Stimulated activated CD8-positive, alpha-beta memory T cell treated with anti-CD3 and anti-CD28 coated beads, Interleukin-15, amount 100 ng/mL, for 1 hour (primary cell): ENCODE data around the gene CCT2.
A peak's percentile ranks its signal among the peaks of the same experiment; 100 is the strongest.
"Not testable (repeated sequence)": the region's sequence is repeated elsewhere in the genome, so short reads cannot be mapped to it uniquely, and the experiment has no call there.

Experiments
- DNase-seq: peaks from one replicate; pipeline ENCODE4 v3.0.0-alpha.2; 2020; ENCODE audit warnings: low read depth

CCT2 gene

DNA sequence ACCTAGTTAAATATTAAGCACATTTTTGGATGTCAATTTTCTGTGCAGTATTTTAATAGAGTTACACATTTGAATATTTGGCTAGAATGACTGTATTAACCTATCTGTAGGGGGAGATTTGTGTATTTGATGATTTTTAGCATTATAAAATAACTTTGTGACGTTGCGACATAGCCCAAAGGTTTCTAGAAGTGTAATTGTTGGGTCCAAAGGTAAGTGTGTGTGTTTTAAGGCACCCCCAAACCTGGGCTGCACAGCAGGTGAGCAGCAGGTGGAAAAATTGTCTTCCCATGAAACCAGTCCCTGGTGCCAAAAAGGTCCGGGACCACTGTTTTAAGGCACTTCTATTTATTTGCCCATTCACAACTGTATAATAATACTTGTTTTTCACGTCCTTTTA is 3.3 kb downstream of the CCT2 start:
- DNase-seq: no peak

DNA sequence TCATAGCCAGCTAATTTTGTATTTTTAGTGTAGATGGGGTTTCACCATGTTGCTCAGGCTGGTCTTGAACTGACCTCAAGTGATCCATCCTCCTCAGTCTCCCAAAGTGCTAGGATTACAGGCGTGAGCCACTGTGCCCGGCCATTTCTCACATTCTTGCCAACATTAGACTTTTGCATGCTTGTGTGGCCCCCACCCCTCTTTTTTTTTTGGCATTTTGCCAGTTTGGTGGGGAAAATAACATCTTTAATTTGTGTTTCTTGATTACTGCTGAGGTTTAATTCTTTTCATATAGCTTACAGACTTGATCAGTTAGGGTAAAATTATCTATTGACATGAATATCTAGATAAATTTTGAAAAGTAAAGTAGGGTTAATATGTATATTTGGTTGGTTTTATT is 3.8 kb downstream of the CCT2 start:
- no peak for DNase-seq

DNA sequence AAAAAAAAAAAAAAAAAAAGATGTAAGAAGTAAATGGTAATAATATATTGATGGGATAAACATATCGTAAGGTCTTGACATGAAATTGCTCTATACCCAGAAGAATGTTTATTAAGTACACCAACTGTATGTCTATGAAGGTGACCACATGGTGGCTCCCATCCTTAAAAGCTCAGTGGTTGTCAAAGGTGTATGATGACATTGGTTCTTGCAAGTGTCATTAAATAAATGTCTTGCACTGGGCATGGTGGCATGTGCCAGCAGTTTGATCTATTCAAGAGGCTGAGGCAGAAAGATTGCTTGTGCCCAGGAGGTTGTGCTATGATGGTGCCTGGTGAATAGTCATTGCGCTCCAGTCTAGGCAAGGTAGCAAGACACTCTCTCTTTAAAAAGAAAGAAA is 10.4 kb downstream of the CCT2 start:
- no peak for DNase-seq

DNA sequence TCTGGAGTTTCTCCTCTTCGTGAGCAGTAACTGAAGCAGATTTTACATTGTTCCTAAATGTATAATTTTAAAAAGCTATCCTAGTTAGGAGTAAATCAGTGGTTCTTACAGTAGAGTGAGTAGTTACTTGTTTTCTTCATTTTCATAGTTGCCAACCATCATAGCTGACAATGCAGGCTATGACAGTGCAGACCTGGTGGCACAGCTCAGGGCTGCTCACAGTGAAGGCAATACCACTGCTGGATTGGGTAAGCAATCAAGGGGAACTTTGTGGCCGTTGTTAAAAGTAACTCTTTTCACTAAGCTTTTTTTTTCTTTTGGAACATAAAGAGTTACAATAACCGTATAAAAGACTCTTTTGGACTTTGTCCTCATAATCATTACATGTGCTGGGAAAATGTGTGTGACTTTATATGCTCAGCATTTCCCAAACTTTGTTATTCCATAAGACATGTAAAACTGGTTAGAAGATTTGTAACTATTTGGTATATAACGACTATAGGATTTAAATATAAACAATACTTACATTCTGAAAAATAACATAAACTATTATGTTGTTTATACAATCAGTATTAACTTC is 13.0 kb downstream of the CCT2 start:
- DNase-seq: no peak

DNA sequence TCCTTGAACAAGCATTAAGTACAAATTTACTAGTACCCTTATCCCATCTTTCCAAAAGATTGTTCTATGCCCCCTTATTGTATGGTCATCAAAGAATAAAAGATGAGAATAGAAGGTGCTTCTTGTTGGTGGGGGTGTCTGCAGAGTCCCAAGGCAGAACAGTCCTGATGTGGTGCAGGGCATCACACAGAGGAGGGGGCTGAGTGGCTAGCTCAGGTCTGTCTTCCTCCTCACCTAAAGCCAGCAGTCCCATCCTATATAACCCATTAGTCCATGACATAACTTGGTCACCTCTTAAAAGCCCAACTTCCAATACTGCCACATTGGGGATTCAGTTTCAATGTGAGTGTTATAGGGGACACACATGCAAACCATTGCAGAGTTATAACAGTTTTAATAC is 15.5 kb downstream of the CCT2 start:
- no peak for DNase-seq

DNA sequence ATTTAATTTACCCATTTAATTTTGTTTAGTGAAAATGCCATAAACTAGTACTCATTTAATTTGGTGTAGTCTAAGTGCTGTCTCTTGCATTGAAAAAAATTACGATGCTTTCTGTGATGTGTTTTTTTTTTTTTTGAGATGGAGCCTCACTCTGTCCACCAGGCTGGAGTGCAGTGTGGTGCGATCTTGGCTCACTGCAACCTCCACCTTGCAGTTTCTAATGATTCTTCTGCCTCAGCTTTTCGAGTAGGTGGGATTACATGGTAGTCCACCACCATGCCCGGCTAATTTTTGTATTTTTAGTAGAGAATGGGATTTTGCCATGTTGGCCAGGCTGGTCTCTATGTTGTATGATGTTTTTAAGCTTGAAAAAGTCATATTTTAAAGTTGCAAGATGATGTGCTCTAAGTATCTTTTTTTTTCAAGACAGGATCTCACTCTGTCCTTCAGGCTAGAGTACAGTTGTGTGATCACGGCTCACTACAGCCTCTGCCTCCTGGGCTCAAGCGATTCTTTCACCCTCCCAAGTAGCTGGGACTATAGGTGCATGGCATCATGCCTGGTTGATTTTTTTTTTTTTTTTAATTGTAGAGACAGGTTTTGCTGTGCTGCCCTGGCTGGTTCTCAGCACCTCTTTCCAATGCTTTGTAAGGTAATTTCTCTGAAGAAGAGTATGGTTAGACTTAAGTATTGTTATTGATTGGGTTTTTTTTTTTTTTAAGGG is 16.9 kb downstream of the CCT2 start:
- DNase-seq: no peak

DNA sequence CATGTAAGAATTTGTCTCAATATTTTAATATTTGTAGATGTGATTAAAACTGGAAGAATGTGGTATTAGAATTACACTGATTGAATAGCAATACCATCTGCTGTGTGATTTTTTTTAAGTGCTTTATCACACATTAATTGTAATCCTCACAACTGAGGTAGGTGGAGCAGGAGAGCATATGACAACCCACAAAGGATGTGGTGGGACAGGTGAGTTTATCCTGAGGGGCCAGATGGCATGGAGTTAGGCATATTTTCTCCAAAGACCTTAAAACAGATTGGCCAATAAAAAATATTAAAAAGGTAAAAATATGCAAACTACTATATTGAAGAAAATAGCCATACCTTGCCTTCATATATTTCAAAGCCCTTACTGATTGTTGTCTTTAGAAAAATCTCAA is 17.7 kb downstream of the CCT2 start:
- DNase-seq: no peak

DNA sequence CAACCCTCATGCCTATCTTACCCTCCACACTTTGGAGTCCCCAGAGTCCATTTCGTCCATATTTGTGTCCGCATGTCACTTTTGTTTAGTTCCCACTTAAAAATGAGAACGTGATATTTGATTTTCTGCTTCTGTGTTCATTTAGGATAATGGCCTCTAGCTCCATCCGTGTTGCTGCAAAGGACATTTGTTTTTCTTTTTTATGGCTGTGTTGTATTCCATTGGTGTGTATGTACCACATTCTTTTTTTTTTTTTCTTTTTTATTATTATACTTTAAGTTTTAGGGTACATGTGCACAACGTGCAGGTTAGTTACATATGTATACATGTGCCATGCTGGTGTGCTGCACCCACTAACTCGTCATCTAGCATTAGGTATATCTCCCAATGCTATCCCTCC is 18.3 kb downstream of the CCT2 start:
- DNase-seq: not testable (repeated sequence)

DNA sequence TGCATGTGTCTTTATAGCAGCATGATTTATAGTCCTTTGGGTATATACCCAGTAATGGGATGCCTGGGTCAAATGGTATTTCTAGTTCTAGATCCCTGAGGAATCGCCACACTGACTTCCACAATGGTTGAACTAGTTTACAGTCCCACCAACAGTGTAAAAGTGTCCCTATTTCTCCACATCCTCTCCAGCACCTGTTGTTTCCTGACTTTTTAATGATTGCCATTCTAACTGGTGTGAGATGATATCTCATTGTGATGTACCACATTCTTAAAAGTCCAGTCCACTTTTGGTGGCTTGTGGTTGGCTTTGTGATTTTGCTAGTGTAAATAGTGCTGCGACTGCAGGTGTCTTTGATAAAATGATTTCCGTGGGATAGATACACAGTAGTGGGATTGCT is 19.0 kb downstream of the CCT2 start:
- not testable (repeated sequence) for DNase-seq

DNA sequence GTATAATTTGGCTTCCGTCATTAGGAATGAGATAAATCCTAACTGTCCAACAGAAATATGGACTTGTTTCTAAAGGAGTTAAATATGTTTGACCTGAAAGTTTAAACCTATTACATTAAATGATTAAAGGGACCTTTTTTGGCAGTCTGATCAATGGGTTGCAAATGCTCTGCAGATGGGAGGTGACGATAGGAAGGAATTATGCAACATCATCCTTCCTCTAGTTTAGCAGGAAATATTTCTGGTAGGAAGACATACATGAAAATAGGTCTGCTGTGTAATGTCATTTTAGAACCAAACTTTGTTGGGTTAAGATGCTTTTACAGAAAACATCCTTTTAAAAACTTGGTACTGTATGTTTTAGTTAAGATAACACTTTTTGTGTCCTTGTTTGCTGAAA is 22.9 kb downstream of the CCT2 start:
- DNase-seq: no peak

DNA sequence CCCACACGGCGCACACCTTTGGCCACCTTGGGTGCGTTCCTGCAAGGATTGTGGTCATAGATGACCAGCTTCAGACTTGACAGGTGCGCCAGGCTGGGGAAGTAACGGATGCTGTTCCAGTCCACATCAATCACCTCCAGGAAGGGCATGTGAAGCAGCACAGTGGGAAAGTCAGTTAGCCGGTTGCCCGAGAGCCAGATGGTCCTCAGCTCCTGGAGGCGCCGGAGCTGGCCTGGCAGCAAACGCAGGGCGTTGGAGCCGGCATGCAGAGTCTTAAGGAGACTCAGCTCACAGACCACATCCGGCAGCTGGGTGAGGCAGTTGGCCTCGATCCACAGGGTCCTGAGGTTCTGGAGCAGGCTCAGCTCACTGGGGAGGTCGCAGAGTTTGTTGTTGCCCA is 24.9 kb downstream of the CCT2 start:
- no peak for DNase-seq

DNA sequence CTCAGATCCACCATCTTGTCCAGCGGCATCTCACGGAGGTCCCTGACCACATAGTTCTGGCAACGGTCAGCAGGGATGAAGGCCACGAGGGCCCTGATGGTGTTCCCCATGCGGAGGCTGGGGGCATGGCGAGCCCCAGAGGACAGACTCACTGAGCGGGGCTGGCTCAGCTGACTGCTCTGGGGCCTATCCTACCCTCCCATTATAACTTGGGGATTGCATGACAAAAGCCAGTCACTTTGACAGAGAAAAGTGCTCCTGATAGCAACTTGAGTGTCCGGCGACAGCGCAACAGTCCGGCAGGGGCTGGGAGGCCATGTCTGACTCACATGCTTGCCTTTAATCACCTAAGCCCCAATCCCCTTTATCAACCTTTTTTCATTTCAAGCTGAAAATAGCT is 25.5 kb downstream of the CCT2 start, which contains the start of gene LRRC10:
TSS of gene LRRC10 (minus strand) at position 179 of the 400 bp plus-strand sequence. CDS start at position 110, 69 bp downstream.
- DNase-seq: no peak

DNA sequence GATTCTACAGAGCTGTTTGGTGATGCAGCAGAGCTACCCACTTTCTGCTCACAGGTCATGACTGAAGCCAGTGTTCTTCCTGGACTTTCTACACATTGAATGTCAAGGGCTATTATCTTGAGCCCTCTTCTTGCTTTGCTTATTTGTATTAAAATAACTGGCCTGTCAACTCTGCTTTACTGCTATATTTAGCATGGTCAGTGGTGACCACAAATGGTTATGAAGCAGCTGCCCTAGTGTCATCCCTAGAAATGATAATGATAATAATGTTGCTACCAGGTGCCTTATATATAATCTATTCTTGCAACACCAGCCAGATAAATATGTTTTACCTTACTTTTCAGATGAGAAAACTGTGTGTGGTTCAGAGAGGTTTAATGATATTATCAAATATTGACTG is 28.1 kb downstream of the CCT2 start:
- DNase-seq: no peak

DNA sequence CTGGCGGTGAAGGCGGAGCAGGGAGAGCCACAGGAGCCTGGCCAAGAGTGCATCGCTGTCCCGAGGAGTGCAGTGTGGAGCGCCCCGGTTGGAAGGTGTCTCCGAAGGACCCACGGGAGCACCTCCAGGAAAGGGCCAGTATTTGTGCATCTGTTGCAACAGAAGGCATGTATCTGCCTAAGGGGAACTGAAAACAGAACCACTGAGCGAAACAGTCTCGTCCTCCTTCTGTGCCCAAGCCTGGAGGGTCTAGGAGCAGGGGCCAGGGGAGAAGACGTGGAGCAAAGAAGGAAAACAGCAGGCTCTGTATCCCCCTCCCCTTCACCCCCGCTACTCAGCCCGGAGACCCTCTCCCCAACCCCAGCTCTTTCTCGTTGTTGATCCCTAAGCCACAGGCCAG is 30.8 kb downstream of the CCT2 start:
- no peak for DNase-seq

DNA sequence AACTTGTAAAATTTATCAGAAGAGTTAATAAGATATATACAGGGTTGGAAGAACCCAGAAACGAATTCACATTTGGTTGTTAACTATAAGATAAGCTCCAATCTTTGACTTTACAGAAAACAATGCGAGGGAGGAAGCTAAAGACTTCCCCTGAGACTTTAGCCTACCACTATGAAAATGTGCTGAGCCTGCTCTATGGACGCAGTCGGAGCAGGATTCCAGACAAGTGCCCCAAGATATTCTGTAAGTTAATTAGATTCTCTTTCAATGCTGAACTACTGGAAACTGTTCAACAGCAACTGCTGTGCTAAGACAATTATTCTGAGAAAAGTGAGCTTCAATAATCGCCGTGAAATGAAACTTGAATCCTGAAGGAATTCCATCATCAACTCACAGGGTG is 33.8 kb downstream of the CCT2 start:
- no peak for DNase-seq

DNA sequence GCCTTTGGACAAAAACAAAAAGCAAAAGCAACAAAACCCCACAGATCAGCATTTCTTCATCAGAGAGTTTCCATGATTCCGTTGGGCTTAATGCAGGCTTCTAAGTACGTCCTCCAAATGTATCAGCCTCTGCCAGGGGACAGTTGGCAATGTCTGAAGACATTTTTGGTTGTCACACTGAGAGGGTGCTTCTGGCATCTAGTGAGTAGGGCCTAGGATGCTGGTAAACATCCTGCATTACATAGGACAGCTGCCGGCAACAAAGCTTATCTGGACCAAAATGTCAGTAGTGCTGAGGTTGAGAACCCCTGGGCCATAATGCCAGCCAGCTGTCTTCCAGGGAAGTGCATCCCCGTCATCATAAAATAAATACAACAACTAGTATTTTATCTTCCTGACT is 34.8 kb downstream of the CCT2 start:
- no peak for DNase-seq

DNA sequence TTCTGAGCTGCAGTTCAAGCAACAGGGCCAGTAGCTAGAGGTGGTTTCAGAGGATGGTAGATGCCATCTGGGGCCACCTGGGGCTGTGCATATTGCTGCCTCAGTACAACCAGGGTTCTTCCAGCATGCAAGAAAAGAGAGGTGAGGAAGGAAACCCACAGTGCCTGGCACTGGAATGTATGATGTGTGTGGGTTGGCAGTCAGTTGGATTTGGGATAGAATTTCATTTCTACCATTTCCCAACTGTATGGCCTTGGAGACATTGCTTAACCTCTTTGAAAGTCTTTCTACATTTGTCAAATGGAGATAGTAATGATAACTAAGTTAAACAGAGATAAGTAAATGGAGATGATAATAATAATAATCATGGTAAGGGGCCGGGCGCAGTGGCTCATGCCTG is 35.7 kb downstream of the CCT2 start:
- DNase-seq: no peak

DNA sequence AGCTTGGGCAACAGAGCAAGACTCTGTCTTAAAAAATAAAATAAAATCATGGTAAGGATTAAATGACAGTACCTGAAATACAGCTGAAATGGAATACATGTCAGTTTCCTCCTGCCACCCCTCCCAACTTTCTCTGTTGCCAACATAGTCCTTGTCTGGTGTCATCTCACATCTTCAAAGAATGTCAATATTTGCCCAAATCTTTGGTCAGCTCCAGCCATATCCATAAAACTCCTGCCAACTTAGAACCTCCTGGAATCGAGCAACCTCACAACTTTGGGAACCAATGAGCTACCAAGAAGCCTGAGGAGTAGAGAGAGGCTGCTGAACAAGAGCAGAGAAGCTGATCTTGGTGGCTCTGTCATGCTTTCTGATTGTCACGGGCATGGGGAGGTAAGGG is 36.3 kb downstream of the CCT2 start:
- no peak for DNase-seq

DNA sequence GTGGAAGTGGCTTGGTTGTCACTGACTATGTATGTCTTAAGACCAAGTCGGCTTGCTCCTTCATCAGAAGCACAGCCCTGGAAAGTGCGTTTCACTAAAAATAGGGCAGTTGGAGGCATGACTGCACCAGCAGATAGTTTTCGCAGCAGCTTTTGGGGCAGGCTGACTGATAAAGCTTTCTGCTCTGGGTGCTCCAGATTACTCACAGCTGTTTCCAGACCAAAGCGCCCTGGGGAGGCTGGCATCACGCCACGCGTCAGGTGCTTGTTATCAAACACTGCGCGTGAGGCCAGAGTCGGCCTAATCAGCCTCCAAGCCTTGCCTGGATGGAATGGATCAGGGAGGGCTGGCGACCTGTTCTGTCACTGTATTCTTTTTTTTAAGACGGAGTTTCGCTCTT is 38.7 kb downstream of the CCT2 start:
- no peak for DNase-seq

DNA sequence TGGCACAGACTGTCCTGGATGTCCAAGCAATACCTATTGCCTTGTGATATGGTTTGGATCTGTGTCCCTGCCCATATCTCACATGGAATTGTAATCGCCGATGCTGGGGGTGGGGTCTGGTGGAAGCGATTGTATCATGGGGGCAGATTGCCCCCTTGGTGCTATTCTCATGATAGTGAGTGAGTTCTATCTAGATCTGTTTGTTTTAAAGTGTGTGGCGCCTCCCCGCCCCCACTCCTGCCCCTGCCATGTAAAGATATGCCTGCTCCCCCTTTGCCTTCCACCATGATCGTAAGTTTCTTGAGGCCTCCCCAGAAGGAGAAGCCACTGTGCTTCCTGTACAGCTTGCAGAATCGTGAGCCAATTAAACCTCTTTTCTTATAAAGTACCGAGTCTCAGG is 42.2 kb downstream of the CCT2 start:
- DNase-seq: no peak

DNA sequence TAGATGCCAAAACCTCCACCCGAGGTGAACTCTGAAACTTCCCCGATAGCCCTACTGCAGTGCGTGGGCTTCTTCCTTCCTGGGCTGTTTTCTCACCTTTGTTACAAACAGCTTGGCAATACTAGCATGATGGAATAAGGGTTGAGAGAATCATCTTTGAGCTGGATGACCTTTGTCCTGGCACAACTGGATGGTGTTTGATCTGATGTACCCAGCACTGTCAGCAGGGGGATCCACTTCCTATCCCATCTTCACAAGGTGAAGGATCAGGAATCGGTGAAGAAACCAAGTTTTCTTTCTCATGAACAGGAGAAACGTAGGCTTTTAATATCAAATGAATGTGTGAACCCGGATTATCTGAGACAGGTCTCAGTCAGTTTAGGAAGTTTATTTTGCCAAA is 44.9 kb downstream of the CCT2 start:
- DNase-seq: no peak

DNA sequence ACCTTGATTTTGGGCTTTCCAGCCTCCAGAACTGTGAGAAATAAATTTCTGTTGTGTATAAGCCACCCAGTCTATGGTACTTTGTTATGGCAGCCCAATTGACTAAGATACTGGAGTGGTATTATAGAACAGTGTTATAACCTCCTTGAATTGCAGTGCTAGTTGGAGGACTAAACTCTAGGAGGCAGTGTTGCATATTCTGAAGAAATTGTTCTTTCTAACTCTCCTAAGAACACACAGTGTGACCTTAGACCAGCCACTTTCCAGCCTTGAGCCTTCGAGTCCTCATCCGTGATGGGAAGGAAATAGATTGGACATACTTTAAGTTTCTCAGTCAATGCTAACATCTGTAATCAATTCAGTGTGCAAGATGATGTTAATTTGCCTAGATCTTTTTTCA is 47.8 kb downstream of the CCT2 start:
- DNase-seq: no peak

DNA sequence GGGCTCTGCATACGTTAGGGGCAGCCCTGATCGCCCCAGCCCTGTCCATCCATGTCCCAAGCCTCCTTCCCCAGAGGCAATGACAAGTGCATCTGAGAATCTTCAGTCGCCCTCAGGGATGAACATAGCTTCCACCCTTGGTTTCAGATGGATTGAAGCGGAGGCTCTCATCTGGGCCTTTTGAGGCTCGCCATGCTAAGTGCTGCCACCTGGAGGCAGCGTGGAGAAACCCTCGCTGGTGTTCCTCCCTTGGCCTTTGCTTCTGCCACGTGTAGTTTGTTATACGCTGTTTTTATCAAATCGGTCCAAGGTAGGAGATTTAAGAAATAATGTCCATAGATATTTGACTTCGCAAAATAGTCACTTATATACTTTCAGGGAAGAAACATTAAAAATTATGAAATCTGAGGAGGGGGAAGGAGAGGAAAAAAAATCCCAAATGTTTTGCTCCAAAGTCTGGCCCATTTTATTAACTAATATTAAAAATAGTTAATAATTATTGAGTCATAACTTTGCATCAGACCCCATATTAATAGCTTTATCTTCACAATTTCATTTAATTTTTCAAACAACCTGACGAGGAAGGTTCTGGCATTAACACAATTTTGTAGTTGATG is 54.2 kb downstream of the CCT2 start:
- peak; percentile 14 for DNase-seq

DNA sequence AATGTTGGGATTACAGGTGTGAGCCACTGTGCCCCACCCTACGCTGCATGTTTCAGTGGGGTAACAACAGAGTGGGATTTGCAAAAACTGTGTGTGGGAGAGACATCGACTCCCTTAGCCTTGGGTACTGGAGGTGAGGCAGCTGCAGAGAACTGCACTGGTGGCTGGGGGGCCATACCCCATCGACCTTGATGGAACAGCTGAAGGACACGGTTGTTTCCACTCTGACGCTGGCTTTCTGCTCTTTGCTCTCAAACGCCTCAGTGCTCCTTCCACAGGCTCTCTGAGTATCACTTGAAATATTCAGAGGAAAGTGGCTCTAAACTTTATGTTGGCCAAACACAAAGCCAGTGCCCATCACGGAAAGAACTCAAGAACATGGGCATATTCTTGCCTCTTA is 56.3 kb downstream of the CCT2 start:
- no peak for DNase-seq
